Endothelial cell of umbilical vein (primary cell): ENCODE results near the gene FRMD6. TPM values are rescaled to one million over a fixed set of nuclear protein-coding genes. Genes with fewer than 3 reads are reported as not detected.

Experiments
- BruUV-seq: library from RNA; stranded (reverse); fragments of 400-500 nt; replicated peaks from 2 replicates; lab custom pipeline; 2021; lab: Mats Ljungman, UMichigan
- CTCF ChIA-PET: fragments of 300-600, 350-600 bp; sonication (Branson Sonifier 250); formaldehyde crosslinking; loops from one replicate; lab custom pipeline; 2021; ENCODE audit warnings: antibody characterized with exemption, inconsistent platforms; lab: Charles Lee
- POLR2A ChIA-PET: fragments of 300-600, 350-600 bp; sonication (Branson Sonifier 250); formaldehyde crosslinking; loops from one replicate; lab custom pipeline; 2021; ENCODE audit warnings: antibody characterized with exemption, inconsistent platforms; lab: Charles Lee
- DNase-seq: peaks from one replicate; pipeline ENCODE4 v3.0.0-alpha.2; 2011; ENCODE audit warnings: low read depth, low spot score
- FAIRE-seq: peaks from 2 replicates; lab custom pipeline; 2011; peaks lifted over from hg19 to GRCh38; lab: Jason Lieb, UNC
- H2AFZ ChIP-seq: 2 replicates; pipeline ENCODE4 v1.6.0; 2012; ENCODE audit warnings: low read depth, low read length, control low read depth, inconsistent platforms
- H3K27ac ChIP-seq: 2 replicates; pipeline ENCODE4 v1.5.1; 2011; ENCODE audit warnings: low read depth, mild to moderate bottlenecking, control low read depth, low read length, moderate library complexity; ENCODE audit not compliant: insufficient read depth
- H3K27me3 ChIP-seq, 2 experiments: 2 replicates each; pipeline versions ENCODE4 v1.6.0 to v1.6.1; 2011; ENCODE audit warnings: low read length in 2 of 2, mixed read lengths in 1 of 2; ENCODE audit not compliant: control insufficient read depth in 2 of 2, insufficient read depth in 2 of 2
- H3K36me3 ChIP-seq, 2 experiments: 2 replicates in 1 of 2; 3 replicates in 1 of 2; pipeline ENCODE4 v1.5.1; 2011; ENCODE audit warnings: low read length in 2 of 2, mild to moderate bottlenecking in 1 of 2, moderate library complexity in 1 of 2; ENCODE audit not compliant: control insufficient read depth in 2 of 2, insufficient read depth in 2 of 2; ENCODE audit errors: extremely low read depth in 1 of 2
- H3K4me1 ChIP-seq: 3 replicates; pipeline ENCODE4 v1.5.1; 2011; ENCODE audit warnings: mild to moderate bottlenecking, low read length; ENCODE audit not compliant: control insufficient read depth, insufficient read depth; ENCODE audit errors: extremely low read depth
- H3K4me2 ChIP-seq: 2 replicates; pipeline ENCODE4 v1.6.1; 2011; ENCODE audit warnings: low read length, control low read depth, mixed read lengths; ENCODE audit not compliant: insufficient read depth
- H3K4me3 ChIP-seq, 3 experiments: fragments of 200-600 bp in 1 of 3; sonication (generic), shearing (Covaris generic) in 1 of 3; replicated peaks in 1 of 3; 2 replicates each; pipeline ENCODE4 v1.5.1; 2011 to 2016; ENCODE audit warnings: control low read depth in 3 of 3, low read length in 3 of 3, mild to moderate bottlenecking in 2 of 3, inconsistent platforms in 1 of 3, low read depth in 1 of 3, moderate library complexity in 1 of 3; ENCODE audit not compliant: insufficient read depth in 1 of 3
- H3K79me2 ChIP-seq: 2 replicates; pipeline ENCODE4 v1.6.0; 2012; ENCODE audit warnings: low read length, inconsistent platforms; ENCODE audit not compliant: control insufficient read depth, insufficient read depth
- H3K9ac ChIP-seq: replicated peaks from 2 replicates; pipeline ENCODE3; 2011; ENCODE audit warnings: low read length, control low read depth; ENCODE audit not compliant: insufficient read depth; ENCODE audit errors: extremely low read depth
- H3K9me1 ChIP-seq: replicated peaks from 3 replicates; pipeline ENCODE4 v1.6.0; 2011; ENCODE audit warnings: mild to moderate bottlenecking, low read length; ENCODE audit not compliant: control insufficient read depth, insufficient read depth; ENCODE audit errors: extremely low read depth
- H3K9me3 ChIP-seq: replicated peaks from 2 replicates; pipeline ENCODE4 v1.5.1; 2012; ENCODE audit warnings: low read length, inconsistent platforms; ENCODE audit not compliant: control insufficient read depth, insufficient read depth
- H4K20me1 ChIP-seq: replicated peaks from 2 replicates; pipeline ENCODE3; 2011; ENCODE audit warnings: mild to moderate bottlenecking, low read length; ENCODE audit not compliant: control insufficient read depth, insufficient read depth; ENCODE audit errors: extremely low read depth
- EZH2 ChIP-seq: IDR thresholded peaks from 2 replicates; pipeline ENCODE4 v1.6.1; 2012; ENCODE audit warnings: borderline replicate concordance, low read depth, mild to moderate bottlenecking, moderate library complexity, low read length, inconsistent platforms; ENCODE audit not compliant: severe bottlenecking
- FOS ChIP-seq: IDR thresholded peaks from 2 replicates; pipeline ENCODE4 v1.6.1; 2011; ENCODE audit warnings: mild to moderate bottlenecking, low read length, moderate library complexity, borderline replicate concordance; ENCODE audit not compliant: insufficient read depth
- GATA2 ChIP-seq: IDR thresholded peaks from 2 replicates; pipeline ENCODE4 v1.7.0; 2011; ENCODE audit warnings: low read depth, mild to moderate bottlenecking, moderate library complexity, mixed read lengths, low read length; ENCODE audit not compliant: insufficient read length, insufficient read depth
- MYC ChIP-seq: IDR thresholded peaks from one replicate; pipeline ENCODE4 v1.6.1; 2011; ENCODE audit warnings: mild to moderate bottlenecking, low read depth, low read length
- POLR2A ChIP-seq: IDR thresholded peaks from 2 replicates; pipeline ENCODE4 v1.6.1; 2012; ENCODE audit warnings: low read depth, mild to moderate bottlenecking, control low read depth, low read length
- POLR2AphosphoS5 ChIP-seq: IDR thresholded peaks from 2 replicates; pipeline ENCODE4 v1.6.1; 2012; ENCODE audit warnings: low read depth, mild to moderate bottlenecking, control low read depth, low read length, moderate library complexity; ENCODE audit not compliant: insufficient read depth
- dilution Hi-C: fragments of 300-500 bp; cut with MboI; formaldehyde crosslinking; loops from one replicate; pipeline ENCODE4 v1.15.0; 2019; ENCODE audit warnings: low sequenced_read_pairs; ENCODE audit not compliant: extremely low pct_ligation_motif_present
- intact Hi-C: fragments of 100-400 bp; cut with micrococcal nuclease; formaldehyde crosslinking; loops from one replicate; pipeline ENCODE4 v1.10.0; 2022
- polyA plus RNA-seq, 4 experiments: library from polyadenylated mRNA; depleted of rRNA in 3 of 4; stranded (reverse) in 3 of 4; unstranded in 1 of 4; fragments of >200 nt; gene quantifications; 2 replicates each; pipeline versions ENCODE4 v1.2.1 to v1.2.3, GENCODE V29; 2011 to 2012; ENCODE audit warnings: missing spikeins in 1 of 4
- total RNA-seq: library from RNA; stranded (reverse); gene quantifications from 2 replicates; pipeline ENCODE4 v1.2.3, GENCODE V29; 2021
- TF ChIP-seq, protein P1 (sequence below), 2 donors: IDR thresholded peaks; 1 replicate in 1 of 2; 2 replicates in 1 of 2; pipeline ENCODE4 v1.5.1; 2011; ENCODE audit warnings: low read length in 2 of 2, mild to moderate bottlenecking in 2 of 2, moderate library complexity in 2 of 2, control low read depth in 1 of 2, inconsistent platforms in 1 of 2, low read depth in 1 of 2; ENCODE audit not compliant: insufficient read depth in 1 of 2; ENCODE audit errors: extremely low read depth in 1 of 2
- TF ChIP-seq, protein P2 (sequence below): IDR thresholded peaks from 2 replicates; pipeline ENCODE4 v1.6.1; 2011; ENCODE audit not compliant: insufficient read depth, insufficient read length

FRMD6 gene
- total and polyA plus RNA-seq, 2 donors (not counting 3 experiments of a cell fraction or from before 2014, with no cell fraction given): 69.0 to 97.1 TPM

DNA sequence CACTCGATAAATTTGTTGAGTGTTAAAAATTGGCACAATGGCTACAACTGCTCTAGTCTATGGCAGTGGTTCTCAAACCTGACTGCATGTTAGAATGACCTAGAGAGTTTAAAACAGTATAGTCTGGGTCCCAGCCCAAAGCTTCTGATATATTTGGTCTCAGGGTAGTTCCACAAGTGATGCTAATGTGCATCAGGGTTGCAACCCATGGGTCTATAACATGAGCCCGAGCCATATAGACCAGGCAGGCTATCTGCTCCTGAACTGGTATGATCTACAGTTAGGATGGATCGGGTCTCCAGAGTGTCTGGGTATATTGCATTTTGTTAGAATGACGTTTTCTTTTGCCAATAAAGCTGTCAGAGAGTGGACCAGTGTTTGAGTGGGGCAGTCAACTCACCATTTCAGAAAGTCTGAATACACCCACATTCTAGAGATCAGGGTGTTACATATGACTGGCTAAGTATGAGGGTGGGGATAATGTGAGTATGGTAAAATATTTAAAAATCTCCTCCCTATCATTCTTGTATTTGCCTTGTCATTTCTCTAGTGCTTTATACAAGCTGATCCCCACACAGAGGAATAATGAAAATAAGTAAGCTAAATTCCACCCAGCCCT, 80.9 kb downstream of the FRMD6 start:
- CTCF ChIA-PET: interaction anchor here (0.9 kb wide), 1 partner anchor 13 kb away, joined by 3 read pairs; no protein-coding TSS in a partner anchor
- Histone ChIP-seq H2AFZ (no peak overlapping the region), H3K9ac (no peak overlapping the region), H3K27ac (no peak overlapping the region), H3K79me2 (no peaks in the 10 kb centered on the region), H3K4me3 (no peak overlapping the region), H3K9me1 (no peaks in the 10 kb centered on the region), H3K9me3 (no peaks in the 10 kb centered on the region), H3K4me2 (no peak overlapping the region), H4K20me1 (peaks cover 6% of the 10 kb centered on the region), H3K4me1 (no peaks in the 10 kb centered on the region), H3K36me3 (peaks cover 9 to 21% of the 10 kb centered on the region in 2 experiments), H3K27me3 (peaks cover 0 to 10% of the 10 kb centered on the region in 2 experiments)
- POLR2A ChIA-PET: no interaction called here
- no peak for DNase-seq
- BruUV-seq: no TSS peak
- dilution Hi-C loops (no loop called here), intact Hi-C loops (no loop called here)
- TF ChIP-seq FOS: no peak
- peak; percentile 55 for TF ChIP-seq POLR2A
- no peak for FAIRE-seq

DNA sequence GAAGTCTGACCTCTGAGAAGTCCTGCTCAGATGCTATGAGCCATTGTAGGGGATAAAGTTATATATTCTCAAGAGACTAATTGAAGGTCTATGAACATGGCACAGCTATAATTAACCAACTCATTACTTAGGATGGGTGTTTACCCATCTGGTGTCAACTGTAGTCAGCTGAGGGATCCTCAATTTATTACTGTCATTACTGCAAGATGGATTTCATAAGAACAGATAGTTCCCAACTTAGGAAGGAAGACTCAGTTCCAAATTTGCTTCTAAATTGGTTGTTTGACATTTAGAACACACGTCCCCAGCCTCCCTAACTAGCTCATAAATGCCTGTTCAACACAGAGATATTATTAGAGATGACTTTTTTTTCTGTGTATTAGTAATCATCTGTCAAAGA, 81.4 kb downstream of the FRMD6 start:
- CTCF ChIA-PET: interaction anchor here (0.9 kb wide), 1 partner anchor 14 kb away, joined by 3 read pairs; no protein-coding TSS in a partner anchor
- POLR2A ChIA-PET: no interaction called here

More for the DNA sequence above, 81.4 kb downstream of the FRMD6 start:
- no peak overlapping the region for H3K9ac ChIP-seq
- no peak overlapping the region for H2AFZ ChIP-seq
- TF ChIP-seq FOS: no peak
- TF ChIP-seq, protein P1, sequence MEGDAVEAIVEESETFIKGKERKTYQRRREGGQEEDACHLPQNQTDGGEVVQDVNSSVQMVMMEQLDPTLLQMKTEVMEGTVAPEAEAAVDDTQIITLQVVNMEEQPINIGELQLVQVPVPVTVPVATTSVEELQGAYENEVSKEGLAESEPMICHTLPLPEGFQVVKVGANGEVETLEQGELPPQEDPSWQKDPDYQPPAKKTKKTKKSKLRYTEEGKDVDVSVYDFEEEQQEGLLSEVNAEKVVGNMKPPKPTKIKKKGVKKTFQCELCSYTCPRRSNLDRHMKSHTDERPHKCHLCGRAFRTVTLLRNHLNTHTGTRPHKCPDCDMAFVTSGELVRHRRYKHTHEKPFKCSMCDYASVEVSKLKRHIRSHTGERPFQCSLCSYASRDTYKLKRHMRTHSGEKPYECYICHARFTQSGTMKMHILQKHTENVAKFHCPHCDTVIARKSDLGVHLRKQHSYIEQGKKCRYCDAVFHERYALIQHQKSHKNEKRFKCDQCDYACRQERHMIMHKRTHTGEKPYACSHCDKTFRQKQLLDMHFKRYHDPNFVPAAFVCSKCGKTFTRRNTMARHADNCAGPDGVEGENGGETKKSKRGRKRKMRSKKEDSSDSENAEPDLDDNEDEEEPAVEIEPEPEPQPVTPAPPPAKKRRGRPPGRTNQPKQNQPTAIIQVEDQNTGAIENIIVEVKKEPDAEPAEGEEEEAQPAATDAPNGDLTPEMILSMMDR (IDR thresholded peaks at IDR 0.05; ENCODE audit: extremely low read depth in 1 of 2, insufficient read depth in 1 of 2, low read depth in 1 of 2, low read length in 2 of 2): no peak
- TF ChIP-seq GATA2: no peak
- TF ChIP-seq EZH2: no peak
- no peak for TF ChIP-seq MYC
- TF ChIP-seq, protein P2, sequence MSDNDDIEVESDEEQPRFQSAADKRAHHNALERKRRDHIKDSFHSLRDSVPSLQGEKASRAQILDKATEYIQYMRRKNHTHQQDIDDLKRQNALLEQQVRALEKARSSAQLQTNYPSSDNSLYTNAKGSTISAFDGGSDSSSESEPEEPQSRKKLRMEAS: no peak
- TF ChIP-seq POLR2AphosphoS5: peak; percentile 25
- H4K20me1 ChIP-seq: peaks cover 6% of the 10 kb centered on the region
- H3K4me2 ChIP-seq: no peak overlapping the region
- no TSS peak for BruUV-seq
- intact Hi-C loops: no loop called here
- no peaks in the 10 kb centered on the region for H3K79me2 ChIP-seq
- peaks cover 0 to 16% of the 10 kb centered on the region in 2 experiments for H3K27me3 ChIP-seq
- dilution Hi-C loops: no loop called here
- DNase-seq: no peak
- no peaks in the 10 kb centered on the region for H3K4me1 ChIP-seq
- no peak overlapping the region for H3K27ac ChIP-seq
- no peaks in the 10 kb centered on the region for H3K9me3 ChIP-seq
- no peaks in the 10 kb centered on the region for H3K9me1 ChIP-seq
- no peak overlapping the region for H3K4me3 ChIP-seq
- no peak for FAIRE-seq
- H3K36me3 ChIP-seq: peaks cover 4 to 16% of the 10 kb centered on the region in 2 experiments
